T-helper 1 cell treated with Interleukin-12 subunit alpha and Interleukin-12 subunit beta and Interleukin-4 antibody, amounts not matched to agents 30 μg/mL and 1 μg/mL, for 36 hours (primary cell): ENCODE data around the gene SPNS1.
A peak's percentile ranks its signal among the peaks of the same experiment; 100 is the strongest.
"Not testable (repeated sequence)": the region's sequence is repeated elsewhere in the genome, so short reads cannot be mapped to it uniquely, and the experiment has no call there.

Experiments used
- H3K27ac Mint-ChIP-seq: one replicate; pipeline ENCODE4 v1.8.0; 2021; ENCODE audit warnings: mild to moderate bottlenecking, mixed read lengths
- H3K27me3 Mint-ChIP-seq: one replicate; pipeline ENCODE4 v1.8.0; 2021; ENCODE audit warnings: low read depth, mixed read lengths
- H3K36me3 Mint-ChIP-seq: one replicate; pipeline ENCODE4 v1.8.0; 2021; ENCODE audit warnings: low read depth, mixed read lengths
- H3K4me1 Mint-ChIP-seq: one replicate; pipeline ENCODE4 v1.8.0; 2021; ENCODE audit warnings: low read depth, mixed read lengths
- H3K4me3 Mint-ChIP-seq: one replicate; pipeline ENCODE4 v1.8.0; 2021; ENCODE audit warnings: mild to moderate bottlenecking, moderate library complexity, mixed read lengths
- H3K9me3 Mint-ChIP-seq: one replicate; pipeline ENCODE4 v1.8.0; 2021; ENCODE audit warnings: mixed read lengths

Gene SPNS1

DNA sequence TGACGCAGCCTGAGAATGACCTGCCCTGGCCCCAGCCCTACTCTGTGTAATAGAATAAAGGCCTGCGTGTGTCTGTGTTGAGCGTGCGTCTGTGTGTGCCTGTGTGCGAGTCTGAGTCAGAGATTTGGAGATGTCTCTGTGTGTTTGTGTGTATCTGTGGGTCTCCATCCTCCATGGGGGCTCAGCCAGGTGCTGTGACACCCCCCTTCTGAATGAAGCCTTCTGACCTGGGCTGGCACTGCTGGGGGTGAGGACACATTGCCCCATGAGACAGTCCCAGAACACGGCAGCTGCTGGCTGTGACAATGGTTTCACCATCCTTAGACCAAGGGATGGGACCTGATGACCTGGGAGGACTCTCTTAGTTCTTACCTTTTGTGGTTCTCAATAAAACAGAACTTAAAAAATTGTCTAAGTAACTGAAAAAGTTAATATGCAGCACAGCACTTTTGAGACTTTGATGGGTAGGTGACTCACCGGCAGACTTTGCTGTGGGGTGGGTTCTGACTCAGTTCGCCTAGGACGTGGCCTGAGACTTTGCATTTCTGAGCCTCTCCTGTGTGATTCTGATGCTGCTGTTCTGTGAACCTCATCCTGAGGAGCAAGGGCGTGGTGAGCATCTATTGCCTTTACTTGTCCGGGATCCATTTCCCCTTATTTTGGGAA lies 15.9 kb downstream of the SPNS1 start:
- peaks cover 56% of the 10 kb centered on the region for H3K36me3 Mint-ChIP-seq
- peaks cover 37% of the 10 kb centered on the region for H3K4me1 Mint-ChIP-seq
- H3K4me3 Mint-ChIP-seq, result peak overlapping the region; percentile 73
- peak overlapping the region; percentile 79 for H3K27ac Mint-ChIP-seq
- no peaks in the 10 kb centered on the region for H3K27me3 Mint-ChIP-seq
- H3K9me3 Mint-ChIP-seq, result peaks cover 6% of the 10 kb centered on the region

DNA sequence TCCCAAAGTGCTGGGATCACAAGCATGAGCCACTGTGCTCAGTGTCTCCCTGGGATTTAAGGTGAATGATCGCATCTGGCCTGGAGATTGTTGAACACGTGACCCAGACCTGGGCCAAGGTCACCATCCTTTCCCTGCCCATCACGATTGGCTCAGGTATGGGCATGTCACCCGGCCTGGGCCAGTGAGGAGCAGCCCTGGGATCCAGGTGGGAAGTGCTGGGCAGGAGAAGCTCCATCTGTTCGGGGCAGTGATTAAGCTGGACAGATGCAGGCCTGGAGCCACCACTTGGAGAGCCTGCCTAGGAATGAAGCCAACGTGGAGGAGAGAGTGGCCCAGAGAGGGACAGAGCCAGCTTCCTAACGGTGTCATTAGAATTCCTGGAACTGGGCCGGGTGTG lies 17.1 kb downstream of the SPNS1 start:
- H3K9me3 Mint-ChIP-seq, result peaks cover 6% of the 10 kb centered on the region
- H3K4me3 Mint-ChIP-seq, result no peak overlapping the region
- H3K36me3 Mint-ChIP-seq, result peaks cover 45% of the 10 kb centered on the region
- no peaks in the 10 kb centered on the region for H3K27me3 Mint-ChIP-seq
- peaks cover 36% of the 10 kb centered on the region for H3K4me1 Mint-ChIP-seq
- no peak overlapping the region for H3K27ac Mint-ChIP-seq

DNA sequence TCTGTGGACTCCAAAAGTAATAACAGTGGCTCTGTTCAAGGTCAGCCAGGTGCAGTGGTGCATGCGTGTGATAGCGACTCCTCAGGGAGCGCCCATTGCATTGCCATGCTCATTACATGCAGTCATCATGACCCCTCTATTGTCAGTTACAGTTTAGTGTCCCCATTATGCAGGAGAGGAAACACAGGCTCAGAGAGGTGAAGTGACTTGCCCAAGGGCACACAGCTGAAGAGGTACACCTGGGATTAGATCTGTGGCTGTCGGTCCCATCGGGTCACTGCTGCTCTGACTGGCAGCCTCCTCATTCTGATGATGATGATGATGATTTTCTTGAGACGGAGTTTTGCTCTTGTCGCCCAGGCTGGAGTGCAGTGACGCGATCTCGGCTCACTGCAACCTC lies 17.9 kb downstream of the SPNS1 start:
- Mint-ChIP-seq H3K27ac (no peak overlapping the region), H3K27me3 (no peaks in the 10 kb centered on the region), H3K36me3 (peaks cover 38% of the 10 kb centered on the region), H3K4me1 (peaks cover 32% of the 10 kb centered on the region), H3K9me3 (peaks cover under 1% of the 10 kb centered on the region), H3K4me3 (no peak overlapping the region)

GRCh38 chr16:28998837-28999236 lies 24.3 kb downstream of the SPNS1 start:
- Mint-ChIP-seq H3K27ac (no peak overlapping the region), H3K27me3 (peaks cover 5% of the 10 kb centered on the region), H3K4me3 (no peak overlapping the region), H3K9me3 (no peaks in the 10 kb centered on the region), H3K4me1 (peaks cover 2% of the 10 kb centered on the region), H3K36me3 (peaks cover 2% of the 10 kb centered on the region)

- Mint-ChIP-seq H3K9me3 (no peaks in the 10 kb centered on the region), H3K27ac (no peak overlapping the region), H3K36me3 (peaks cover 2% of the 10 kb centered on the region), H3K27me3 (peaks cover 5% of the 10 kb centered on the region), H3K4me1 (peaks cover 2% of the 10 kb centered on the region), H3K4me3 (no peak overlapping the region)
Observed at GRCh38 chr16:28999577-28999976, 25.0 kb downstream of the SPNS1 start.

DNA sequence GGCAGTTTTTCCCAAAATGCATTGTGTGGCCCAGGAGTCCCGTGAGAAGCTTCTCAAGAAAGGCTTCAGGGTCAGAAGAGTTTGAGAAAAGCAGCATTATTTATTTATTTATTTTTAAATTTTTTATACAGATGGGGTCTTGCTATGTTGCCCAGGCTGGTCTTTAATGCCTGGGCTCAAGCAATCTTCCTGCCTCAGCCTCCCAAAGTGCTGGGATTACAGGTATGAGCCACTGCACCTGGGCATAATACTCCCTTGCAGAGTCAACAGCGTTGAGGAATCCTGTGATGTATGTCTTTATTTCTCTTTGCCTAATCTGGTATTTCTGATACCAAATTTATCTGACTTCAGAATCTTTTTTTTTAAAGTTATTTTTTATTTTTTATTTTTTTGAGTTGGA lies 25.4 kb downstream of the SPNS1 start:
- no peaks in the 10 kb centered on the region for H3K9me3 Mint-ChIP-seq
- H3K36me3 Mint-ChIP-seq, result peaks cover 4% of the 10 kb centered on the region
- H3K4me3 Mint-ChIP-seq, result no peak overlapping the region
- H3K27me3 Mint-ChIP-seq, result peaks cover 5% of the 10 kb centered on the region
- H3K4me1 Mint-ChIP-seq, result peaks cover 5% of the 10 kb centered on the region
- H3K27ac Mint-ChIP-seq, result no peak overlapping the region

- H3K27me3 Mint-ChIP-seq, H3K36me3 Mint-ChIP-seq, H3K4me3 Mint-ChIP-seq, H3K9me3 Mint-ChIP-seq: not testable (repeated sequence)
- peaks cover 22% of the 10 kb centered on the region for H3K4me1 Mint-ChIP-seq
- peak overlapping the region; percentile 3 for H3K27ac Mint-ChIP-seq
Observed at GRCh38 chr16:29004496-29005139, 30.0 kb downstream of the SPNS1 start.

GRCh38 chr16:29007730-29008593 lies 33.4 kb downstream of the SPNS1 start:
- Mint-ChIP-seq H3K4me1 (peaks cover 37% of the 10 kb centered on the region), H3K9me3 (no peaks in the 10 kb centered on the region), H3K27ac (peak overlapping the region; percentile 96), H3K4me3 (peak overlapping the region; percentile 43), H3K27me3 (no peaks in the 10 kb centered on the region), H3K36me3 (peaks cover 4% of the 10 kb centered on the region)

- peak overlapping the region; percentile 96 for H3K27ac Mint-ChIP-seq
- H3K36me3 Mint-ChIP-seq, result peaks cover 4% of the 10 kb centered on the region
- peaks cover 45% of the 10 kb centered on the region for H3K4me1 Mint-ChIP-seq
- H3K4me3 Mint-ChIP-seq, result peak overlapping the region; percentile 86
- no peaks in the 10 kb centered on the region for H3K27me3 Mint-ChIP-seq
- no peaks in the 10 kb centered on the region for H3K9me3 Mint-ChIP-seq
Observed at GRCh38 chr16:29009050-29009837, 34.7 kb downstream of the SPNS1 start.

- Mint-ChIP-seq H3K27me3 (no peaks in the 10 kb centered on the region), H3K9me3 (no peaks in the 10 kb centered on the region), H3K36me3 (peaks cover 5% of the 10 kb centered on the region), H3K4me1 (peaks cover 47% of the 10 kb centered on the region), H3K4me3 (no peak overlapping the region), H3K27ac (peak overlapping the region; percentile 96)
Observed at GRCh38 chr16:29009838-29010166, 35.2 kb downstream of the SPNS1 start.

GRCh38 chr16:29011112-29011511 lies 36.5 kb downstream of the SPNS1 start:
- Mint-ChIP-seq H3K9me3 (no peaks in the 10 kb centered on the region), H3K27me3 (no peaks in the 10 kb centered on the region), H3K27ac (no peak overlapping the region), H3K4me1 (peaks cover 45% of the 10 kb centered on the region), H3K4me3 (no peak overlapping the region), H3K36me3 (peaks cover 3% of the 10 kb centered on the region)

DNA sequence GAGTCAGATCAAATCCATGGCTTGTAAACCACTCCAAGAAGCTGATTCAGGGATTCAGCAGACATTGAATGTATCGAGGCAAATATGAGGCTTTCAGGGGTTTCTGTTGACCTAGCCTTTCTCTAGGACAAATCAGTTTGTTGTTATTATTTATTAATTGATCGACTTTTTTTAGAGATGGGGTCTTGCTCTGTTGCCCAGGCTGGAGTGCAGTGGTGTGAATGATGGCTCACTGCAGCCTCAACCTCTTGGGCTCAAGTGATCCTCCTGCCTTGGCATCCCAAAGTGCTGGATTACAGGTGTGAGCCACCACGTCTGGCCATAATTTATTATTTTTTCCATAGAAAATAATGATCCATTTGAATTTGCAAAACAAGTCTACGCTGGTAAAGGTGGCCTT lies 37.3 kb downstream of the SPNS1 start:
- Mint-ChIP-seq H3K27ac (peak overlapping the region; percentile 31), H3K36me3 (peaks cover 3% of the 10 kb centered on the region), H3K4me1 (peaks cover 45% of the 10 kb centered on the region), H3K27me3 (no peaks in the 10 kb centered on the region), H3K4me3 (no peak overlapping the region), H3K9me3 (no peaks in the 10 kb centered on the region)

DNA sequence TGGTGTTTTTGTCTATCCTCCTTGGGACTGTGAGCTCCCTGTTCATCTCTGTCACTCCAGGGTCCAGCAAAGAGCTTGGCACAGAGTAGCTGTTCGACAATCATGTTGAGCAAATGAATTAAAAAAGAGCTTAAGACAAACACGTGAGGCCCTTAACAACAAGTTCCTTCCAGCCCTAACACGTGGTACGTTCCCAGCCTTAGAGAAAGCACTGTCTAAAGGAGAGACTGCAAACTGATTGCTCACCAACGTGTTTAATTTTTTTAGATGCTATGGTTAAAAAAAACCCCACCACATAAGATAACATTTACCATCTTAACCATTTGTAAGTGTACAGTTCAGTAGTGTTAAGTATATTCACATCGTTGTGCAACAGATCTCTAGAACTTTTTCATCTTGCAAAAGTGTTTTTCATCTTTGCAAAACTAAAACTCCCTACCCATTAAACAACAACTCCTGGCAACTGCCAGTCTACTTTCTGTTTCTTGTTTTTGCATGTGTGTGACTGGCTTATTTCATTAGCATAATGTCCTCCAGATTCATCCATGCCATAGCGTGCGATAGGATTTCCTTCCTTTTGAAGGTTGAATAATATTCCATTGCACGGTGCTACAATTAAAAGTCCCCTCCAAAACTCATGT lies 38.5 kb downstream of the SPNS1 start:
- Mint-ChIP-seq H3K27me3 (no peaks in the 10 kb centered on the region), H3K4me1 (peaks cover 38% of the 10 kb centered on the region), H3K27ac (peak overlapping the region; percentile 89), H3K4me3 (peak overlapping the region; percentile 12), H3K36me3 (peaks cover 3% of the 10 kb centered on the region), H3K9me3 (no peaks in the 10 kb centered on the region)

GRCh38 chr16:29014561-29015069 lies 40.0 kb downstream of the SPNS1 start:
- Mint-ChIP-seq H3K36me3 (peaks cover 3% of the 10 kb centered on the region), H3K4me1 (peaks cover 26% of the 10 kb centered on the region), H3K27ac (peak overlapping the region; percentile 57), H3K9me3 (no peaks in the 10 kb centered on the region), H3K4me3 (no peak overlapping the region), H3K27me3 (no peaks in the 10 kb centered on the region)
